RWPE2 (cell line): ENCODE results near the gene DNLZ.

ENCODE experiments used
- ATAC-seq: fragments of 200-7000 bp; cut with Tn5 transposase; 3 replicates; pipeline ENCODE4 v1.9.1; 2021; ENCODE audit warnings: low read depth
- DNase-seq: peaks from one replicate; pipeline ENCODE4 v3.0.0-alpha.2; 2020; ENCODE audit warnings: low spot score
- H3K27ac ChIP-seq: fragments of 450-650 bp; 2 replicates; pipeline ENCODE4 v1.5.1; 2017; ENCODE audit warnings: mild to moderate bottlenecking; ENCODE audit not compliant: poor library complexity, severe bottlenecking
- H3K27me3 ChIP-seq: fragments of 250-450 bp; sonication (Bioruptor Pico); 2 replicates; pipeline ENCODE4 v1.5.1; 2021; ENCODE audit warnings: mild to moderate bottlenecking, moderate library complexity; ENCODE audit not compliant: insufficient read depth, poor library complexity, severe bottlenecking
- H3K36me3 ChIP-seq: fragments of 250-450 bp; sonication (Bioruptor Pico); 2 replicates; pipeline ENCODE4 v1.5.1; 2020; ENCODE audit warnings: low read depth, mild to moderate bottlenecking, moderate library complexity
- H3K4me1 ChIP-seq: fragments of 250-450 bp; sonication (Bioruptor Pico); 2 replicates; pipeline ENCODE4 v1.5.1; 2021; ENCODE audit warnings: mild to moderate bottlenecking, moderate library complexity; ENCODE audit not compliant: insufficient read depth, poor library complexity, severe bottlenecking
- H3K4me3 ChIP-seq: fragments of 250-450 bp; sonication (Bioruptor Pico); 2 replicates; pipeline ENCODE4 v1.5.1; 2021; ENCODE audit warnings: mild to moderate bottlenecking, moderate library complexity; ENCODE audit not compliant: severe bottlenecking
- H3K9me3 ChIP-seq: fragments of 250-450 bp; sonication (Bioruptor Pico); 2 replicates; pipeline ENCODE4 v1.5.1; 2021; ENCODE audit warnings: mild to moderate bottlenecking, moderate library complexity; ENCODE audit not compliant: severe bottlenecking
- CTCF ChIP-seq: fragments of 450-650 bp; IDR thresholded peaks from one replicate; pipeline ENCODE4 v1.5.1; 2017; ENCODE audit warnings: mild to moderate bottlenecking, moderate library complexity; ENCODE audit not compliant: poor library complexity, severe bottlenecking

Gene DNLZ

GRCh38 chr9:136363949-136364748 lies 605 bp upstream of the DNLZ start:
- Histone ChIP-seq H3K27ac (peak overlapping the region; percentile 72), H3K4me1 (no peaks in the 10 kb centered on the region)
- ATAC-seq: no peak

GRCh38 chr9:136362450-136362784 lies 1.1 kb downstream of the DNLZ start:
- no peak for DNase-seq
- no peak for ATAC-seq
- Histone ChIP-seq H3K4me3 (no peak overlapping the region), H3K27ac (no peak overlapping the region), H3K27me3 (no peaks in the 10 kb centered on the region), H3K9me3 (no peaks in the 10 kb centered on the region), H3K4me1 (no peaks in the 10 kb centered on the region), H3K36me3 (no peaks in the 10 kb centered on the region)
- no peak for TF ChIP-seq CTCF

More at GRCh38 chr9:136363949-136364748, 605 bp upstream of the DNLZ start:
- no peak for DNase-seq
- Histone ChIP-seq H3K27me3 (no peaks in the 10 kb centered on the region), H3K4me3 (peak overlapping the region; percentile 99), H3K9me3 (no peaks in the 10 kb centered on the region), H3K36me3 (no peaks in the 10 kb centered on the region)
- peak; percentile 84 for TF ChIP-seq CTCF

- no peaks in the 10 kb centered on the region for H3K9me3 ChIP-seq
- no peak for TF ChIP-seq CTCF
- H3K36me3 ChIP-seq: no peaks in the 10 kb centered on the region
- no peaks in the 10 kb centered on the region for H3K27me3 ChIP-seq
- no peak overlapping the region for H3K4me3 ChIP-seq
- no peak for ATAC-seq
- H3K27ac ChIP-seq: no peak overlapping the region
- DNase-seq: no peak
- no peaks in the 10 kb centered on the region for H3K4me1 ChIP-seq
These were observed 1.6 kb downstream of the DNLZ start for GRCh38 chr9:136361754-136362449.

GRCh38 chr9:136361047-136361753 lies 2.3 kb downstream of the DNLZ start:
- H3K9me3 ChIP-seq: no peaks in the 10 kb centered on the region
- H3K27me3 ChIP-seq: no peaks in the 10 kb centered on the region
- H3K4me3 ChIP-seq: no peak overlapping the region
- H3K27ac ChIP-seq: no peak overlapping the region
- H3K4me1 ChIP-seq: no peaks in the 10 kb centered on the region
- no peak for DNase-seq
- no peak for ATAC-seq
- TF ChIP-seq CTCF: no peak
- H3K36me3 ChIP-seq: no peaks in the 10 kb centered on the region
